ENCODE results near the gene SLC8A1.

Gene SLC8A1

GRCh38 chr2:40311026-40311425 is 140.9 kb downstream of the SLC8A1 start:
- DNase-seq (ENCODE audit: low read depth in 2 of 2), result no peak

GRCh38 chr2:40310303-40310702 is 141.6 kb downstream of the SLC8A1 start:
- no peak for DNase-seq (ENCODE audit: low read depth in 2 of 2)

- DNase-seq (ENCODE audit: low read depth in 2 of 2), result no peak
These were observed 147.6 kb downstream of the SLC8A1 start for GRCh38 chr2:40304340-40304739.

- DNase-seq (ENCODE audit: low read depth in 2 of 2), result no peak
These were observed 148.1 kb downstream of the SLC8A1 start for GRCh38 chr2:40303746-40304145.

- DNase-seq (ENCODE audit: low read depth in 2 of 2), result no peak
These were observed 149.1 kb downstream of the SLC8A1 start for GRCh38 chr2:40302751-40303325.

GRCh38 chr2:40300391-40300790 is 151.5 kb downstream of the SLC8A1 start:
- DNase-seq (ENCODE audit: low read depth in 2 of 2), result no peak

GRCh38 chr2:40299781-40300180 is 152.1 kb downstream of the SLC8A1 start:
- no peak for DNase-seq (ENCODE audit: low read depth in 2 of 2)

- DNase-seq (ENCODE audit: low read depth in 2 of 2), result no peak
These were observed 152.7 kb downstream of the SLC8A1 start for GRCh38 chr2:40299173-40299572.

- DNase-seq (ENCODE audit: low read depth in 2 of 2), result no peak
These were observed 153.9 kb downstream of the SLC8A1 start for GRCh38 chr2:40298026-40298425.

GRCh38 chr2:40292291-40292690 is 159.6 kb downstream of the SLC8A1 start:
- no peak for DNase-seq (ENCODE audit: low read depth in 2 of 2)

- no peak for DNase-seq (ENCODE audit: low read depth in 2 of 2)
These were observed 162.0 kb downstream of the SLC8A1 start for GRCh38 chr2:40289771-40290404.

GRCh38 chr2:40287773-40288172 is 164.1 kb downstream of the SLC8A1 start:
- no peak for DNase-seq (ENCODE audit: low read depth in 2 of 2)

- no peak for DNase-seq (ENCODE audit: low read depth in 2 of 2)
These were observed 164.7 kb downstream of the SLC8A1 start for GRCh38 chr2:40287195-40287594.

GRCh38 chr2:40286721-40287120 is 165.2 kb downstream of the SLC8A1 start:
- DNase-seq (ENCODE audit: low read depth in 2 of 2), result no peak

GRCh38 chr2:40285391-40285790 is 166.5 kb downstream of the SLC8A1 start:
- no peak for DNase-seq (ENCODE audit: low read depth in 2 of 2)

GRCh38 chr2:40284797-40285196 is 167.1 kb downstream of the SLC8A1 start:
- DNase-seq (ENCODE audit: low read depth in 2 of 2), result no peak

GRCh38 chr2:40283111-40283909 is 168.6 kb downstream of the SLC8A1 start:
- DNase-seq (ENCODE audit: low read depth in 2 of 2), result no peak

GRCh38 chr2:40282428-40282827 is 169.5 kb downstream of the SLC8A1 start:
- DNase-seq (ENCODE audit: low read depth in 2 of 2), result no peak

- DNase-seq (ENCODE audit: low read depth in 2 of 2), result no peak
These were observed 170.6 kb downstream of the SLC8A1 start for GRCh38 chr2:40281021-40281940.

- no peak for DNase-seq (ENCODE audit: low read depth in 2 of 2)
These were observed 172.4 kb downstream of the SLC8A1 start for GRCh38 chr2:40279482-40279881.

- no peak for DNase-seq (ENCODE audit: low read depth in 2 of 2)
These were observed 172.9 kb downstream of the SLC8A1 start for GRCh38 chr2:40279001-40279400.

GRCh38 chr2:40276076-40276475 is 175.8 kb downstream of the SLC8A1 start:
- no peak for DNase-seq (ENCODE audit: low read depth in 2 of 2)

Measured in stimulated activated CD4-positive, alpha-beta T cell treated with anti-CD3 and anti-CD28 coated beads, Interleukin-1b, Interleukin-23, amount 100 ng/mL, for 4 hours (primary cell).